Upper lobe of left lung (tissue), 4 donors: ENCODE measurements around the gene ZNF221.

Experiments
- EP300 ChIP-seq, 4 donors: sonication (generic); formaldehyde crosslinking; IDR thresholded peaks; one replicate each; pipeline ENCODE4 v1.5.1; 2017; ENCODE audit warnings: antibody characterized with exemption in 4 of 4, control low read depth in 2 of 4
- POLR2A ChIP-seq, 4 donors: fragments of 450-650 bp; IDR thresholded peaks; one replicate each; pipeline ENCODE4 v1.5.1; 2016 to 2017; ENCODE audit warnings: antibody characterized with exemption in 4 of 4, mild to moderate bottlenecking in 2 of 4
- POLR2AphosphoS5 ChIP-seq, 2 donors: sonication (generic); formaldehyde crosslinking; IDR thresholded peaks; one replicate each; pipeline ENCODE4 v1.5.1; 2017; ENCODE audit warnings: antibody characterized with exemption in 2 of 2
- TF ChIP-seq, protein P1 (sequence below), 6 experiments: fragments of 450-650 bp in 4 of 6; fragments of 200-600 bp in 2 of 6; sonication (generic) in 2 of 6; IDR thresholded peaks; one replicate each; pipeline ENCODE4 v1.5.1; 2016 to 2019; ENCODE audit warnings: antibody characterized with exemption in 6 of 6

DNA sequence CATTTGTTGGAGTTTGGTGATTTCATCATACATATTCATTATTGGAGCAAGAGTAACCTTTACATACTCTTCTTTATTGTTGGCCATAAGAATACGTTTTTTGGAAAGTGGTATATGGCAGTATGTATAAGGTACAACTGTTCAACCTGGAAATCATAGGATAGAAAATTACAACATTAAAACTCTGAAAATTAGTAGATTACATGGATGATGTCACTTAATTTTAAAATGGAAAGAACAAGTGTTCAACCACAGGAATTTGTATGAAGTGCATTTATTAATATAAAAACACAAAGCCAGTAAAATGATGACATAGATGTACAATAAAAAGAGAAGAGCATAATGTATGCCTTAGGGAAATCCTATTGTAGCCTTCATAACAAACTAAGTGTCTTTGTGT lies 25.7 kb downstream of the ZNF221 start:
- TF ChIP-seq POLR2A (IDR thresholded peaks at IDR 0.05) (no peak), POLR2AphosphoS5 (IDR thresholded peaks at IDR 0.05) (no peak), EP300 (IDR thresholded peaks at IDR 0.05) (no peak)
- TF ChIP-seq, protein P1, sequence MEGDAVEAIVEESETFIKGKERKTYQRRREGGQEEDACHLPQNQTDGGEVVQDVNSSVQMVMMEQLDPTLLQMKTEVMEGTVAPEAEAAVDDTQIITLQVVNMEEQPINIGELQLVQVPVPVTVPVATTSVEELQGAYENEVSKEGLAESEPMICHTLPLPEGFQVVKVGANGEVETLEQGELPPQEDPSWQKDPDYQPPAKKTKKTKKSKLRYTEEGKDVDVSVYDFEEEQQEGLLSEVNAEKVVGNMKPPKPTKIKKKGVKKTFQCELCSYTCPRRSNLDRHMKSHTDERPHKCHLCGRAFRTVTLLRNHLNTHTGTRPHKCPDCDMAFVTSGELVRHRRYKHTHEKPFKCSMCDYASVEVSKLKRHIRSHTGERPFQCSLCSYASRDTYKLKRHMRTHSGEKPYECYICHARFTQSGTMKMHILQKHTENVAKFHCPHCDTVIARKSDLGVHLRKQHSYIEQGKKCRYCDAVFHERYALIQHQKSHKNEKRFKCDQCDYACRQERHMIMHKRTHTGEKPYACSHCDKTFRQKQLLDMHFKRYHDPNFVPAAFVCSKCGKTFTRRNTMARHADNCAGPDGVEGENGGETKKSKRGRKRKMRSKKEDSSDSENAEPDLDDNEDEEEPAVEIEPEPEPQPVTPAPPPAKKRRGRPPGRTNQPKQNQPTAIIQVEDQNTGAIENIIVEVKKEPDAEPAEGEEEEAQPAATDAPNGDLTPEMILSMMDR (IDR thresholded peaks at IDR 0.05): no peak
